Suppressor macrophage (primary cell): ENCODE data around the gene ZNF235.
"Not testable (repeated sequence)": the region's sequence is repeated elsewhere in the genome, so short reads cannot be mapped to it uniquely, and the experiment has no call there.

ENCODE experiments used
- DNase-seq, 4 experiments: peaks; one replicate each; pipeline ENCODE4 v3.0.0-alpha.2; 2020 to 2022

The ZNF235 gene

DNA sequence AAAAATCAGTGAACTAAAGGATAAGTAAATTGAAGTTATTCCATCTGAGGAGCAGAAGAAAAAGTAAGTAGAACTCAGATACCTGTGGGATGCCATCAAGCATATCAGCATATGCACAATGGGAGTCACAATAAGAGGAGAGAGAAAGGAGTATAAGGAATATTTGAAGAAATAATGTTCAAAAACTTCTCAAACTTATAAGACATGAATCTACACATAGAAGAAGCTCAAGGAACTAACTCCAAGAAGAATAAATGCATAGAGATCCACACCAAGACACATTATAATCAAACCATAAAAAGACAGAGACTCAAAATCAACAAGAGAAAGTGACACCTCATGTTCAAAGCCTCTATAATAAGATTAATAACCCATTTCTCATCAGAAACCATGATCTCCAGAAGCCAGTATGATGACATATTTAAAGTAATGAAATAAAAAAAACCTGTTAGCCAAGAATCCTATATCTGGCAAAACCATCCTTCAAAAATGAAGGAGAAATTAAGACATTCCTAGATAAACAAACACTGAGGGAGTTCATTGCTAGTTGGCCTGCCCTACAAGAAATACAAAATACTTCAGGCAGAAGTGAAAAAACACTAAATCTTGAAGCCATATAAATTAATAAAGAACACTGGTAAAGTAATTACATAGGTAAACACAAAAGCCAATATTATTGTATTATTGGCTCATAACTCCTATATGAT is 49.0 kb downstream of the ZNF235 start:
- DNase-seq: no peak

- no peak for DNase-seq
These were observed 50.3 kb downstream of the ZNF235 start for GRCh38 chr19:44254496-44254895.

DNA sequence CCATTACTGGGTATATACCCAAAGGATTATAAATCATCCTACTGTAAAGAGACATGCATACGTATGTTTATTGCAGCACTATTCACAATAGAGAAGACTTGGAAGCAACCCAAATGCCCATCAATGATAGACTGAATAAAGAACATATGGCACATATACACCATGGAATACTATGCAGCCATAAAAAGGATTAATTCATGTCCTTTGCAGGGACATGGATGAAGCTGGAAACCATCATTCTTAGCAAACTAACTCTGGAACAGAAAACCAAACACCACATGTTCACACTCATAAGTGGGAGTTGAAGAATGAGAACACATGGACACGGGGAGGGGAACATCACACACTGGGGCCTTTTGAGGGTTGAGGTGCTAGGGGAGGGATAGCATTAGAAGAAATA is 51.4 kb downstream of the ZNF235 start:
- DNase-seq: not testable (repeated sequence)

GRCh38 chr19:44252332-44252731 is 52.5 kb downstream of the ZNF235 start:
- DNase-seq: not testable (repeated sequence)

DNA sequence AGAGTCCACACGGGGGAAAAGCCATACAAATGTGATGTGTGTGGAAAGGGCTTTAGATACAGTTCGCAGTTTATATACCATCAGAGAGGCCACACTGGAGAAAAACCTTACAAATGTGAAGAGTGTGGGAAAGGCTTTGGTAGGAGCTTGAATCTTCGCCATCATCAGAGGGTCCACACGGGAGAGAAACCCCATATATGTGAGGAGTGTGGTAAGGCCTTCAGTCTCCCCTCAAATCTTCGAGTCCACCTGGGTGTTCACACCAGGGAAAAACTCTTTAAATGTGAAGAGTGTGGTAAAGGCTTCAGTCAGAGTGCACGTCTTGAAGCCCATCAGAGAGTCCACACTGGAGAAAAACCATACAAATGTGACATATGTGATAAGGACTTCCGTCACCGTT is 68.4 kb downstream of the ZNF235 start:
- DNase-seq: no peak
